RWPE2 (cell line): Measurements from ENCODE around the gene GP9.
"Not testable (repeated sequence)": the region's sequence is repeated elsewhere in the genome, so short reads cannot be mapped to it uniquely, and the experiment has no call there.

ENCODE experiments used
- ATAC-seq: fragments of 200-7000 bp; cut with Tn5 transposase; 3 replicates; pipeline ENCODE4 v1.9.1; 2021; ENCODE audit warnings: low read depth
- DNase-seq: peaks from one replicate; pipeline ENCODE4 v3.0.0-alpha.2; 2020; ENCODE audit warnings: low spot score
- H3K27ac ChIP-seq: fragments of 450-650 bp; 2 replicates; pipeline ENCODE4 v1.5.1; 2017; ENCODE audit warnings: mild to moderate bottlenecking; ENCODE audit not compliant: poor library complexity, severe bottlenecking
- H3K27me3 ChIP-seq: fragments of 250-450 bp; sonication (Bioruptor Pico); 2 replicates; pipeline ENCODE4 v1.5.1; 2021; ENCODE audit warnings: mild to moderate bottlenecking, moderate library complexity; ENCODE audit not compliant: insufficient read depth, poor library complexity, severe bottlenecking
- H3K36me3 ChIP-seq: fragments of 250-450 bp; sonication (Bioruptor Pico); 2 replicates; pipeline ENCODE4 v1.5.1; 2020; ENCODE audit warnings: low read depth, mild to moderate bottlenecking, moderate library complexity
- H3K4me1 ChIP-seq: fragments of 250-450 bp; sonication (Bioruptor Pico); 2 replicates; pipeline ENCODE4 v1.5.1; 2021; ENCODE audit warnings: mild to moderate bottlenecking, moderate library complexity; ENCODE audit not compliant: insufficient read depth, poor library complexity, severe bottlenecking
- H3K4me3 ChIP-seq: fragments of 250-450 bp; sonication (Bioruptor Pico); 2 replicates; pipeline ENCODE4 v1.5.1; 2021; ENCODE audit warnings: mild to moderate bottlenecking, moderate library complexity; ENCODE audit not compliant: severe bottlenecking
- H3K9me3 ChIP-seq: fragments of 250-450 bp; sonication (Bioruptor Pico); 2 replicates; pipeline ENCODE4 v1.5.1; 2021; ENCODE audit warnings: mild to moderate bottlenecking, moderate library complexity; ENCODE audit not compliant: severe bottlenecking
- CTCF ChIP-seq: fragments of 450-650 bp; IDR thresholded peaks from one replicate; pipeline ENCODE4 v1.5.1; 2017; ENCODE audit warnings: mild to moderate bottlenecking, moderate library complexity; ENCODE audit not compliant: poor library complexity, severe bottlenecking

Gene GP9

DNA sequence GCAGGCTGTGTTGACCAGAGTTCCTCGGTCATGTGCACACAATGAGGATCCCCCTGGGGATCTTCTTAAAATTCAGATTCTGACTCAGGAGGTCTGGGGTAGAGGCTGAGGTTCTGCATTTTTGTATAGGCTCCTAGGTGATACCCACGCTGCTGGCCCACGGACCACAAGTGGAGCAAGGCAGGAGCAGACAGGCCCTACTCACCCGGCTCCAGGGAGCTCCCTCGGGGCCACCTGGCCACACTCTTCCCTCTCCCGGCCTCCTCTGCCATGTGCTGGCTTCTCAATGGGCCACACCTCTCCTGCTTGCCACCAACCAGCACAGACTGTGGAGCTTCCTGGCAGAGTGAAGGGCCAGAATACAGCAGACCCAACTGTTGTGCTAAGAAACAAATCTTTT is 23.9 kb downstream of the GP9 start:
- H3K27ac ChIP-seq, result no peak overlapping the region
- H3K36me3 ChIP-seq, result no peaks in the 10 kb centered on the region
- peaks cover 4% of the 10 kb centered on the region for H3K4me1 ChIP-seq
- H3K9me3 ChIP-seq, result no peaks in the 10 kb centered on the region
- no peak for ATAC-seq
- H3K4me3 ChIP-seq, result no peak overlapping the region
- DNase-seq, result no peak
- no peaks in the 10 kb centered on the region for H3K27me3 ChIP-seq
- TF ChIP-seq CTCF, result no peak

DNA sequence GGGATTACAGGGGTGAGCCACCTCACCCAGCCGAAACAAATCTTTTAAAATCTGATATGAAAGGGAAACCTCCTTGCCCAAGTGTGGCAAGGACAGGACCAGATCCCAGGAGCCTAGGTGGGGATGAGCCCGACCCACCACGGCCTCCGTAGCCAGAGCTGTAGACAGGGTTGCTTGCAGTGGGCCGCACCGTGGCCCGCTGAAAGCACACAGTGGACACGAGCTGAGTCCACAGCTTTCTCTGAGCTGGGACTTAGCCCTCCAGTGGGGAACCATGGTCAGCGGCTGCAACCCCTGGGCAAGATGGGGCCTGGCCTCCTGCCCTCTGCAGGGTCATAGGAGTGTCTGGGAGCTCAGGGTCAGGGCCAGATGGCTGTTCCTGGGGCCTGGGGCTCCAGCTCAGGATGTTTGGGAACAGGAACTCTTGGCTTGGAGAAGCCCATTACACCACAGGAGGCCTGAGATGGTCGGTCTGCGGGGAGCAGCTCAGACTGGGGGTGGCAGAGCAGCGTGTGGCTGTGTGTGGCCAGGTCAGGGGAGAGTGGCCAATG is 24.7 kb downstream of the GP9 start:
- Histone ChIP-seq H3K4me3 (no peak overlapping the region), H3K9me3 (no peaks in the 10 kb centered on the region), H3K36me3 (no peaks in the 10 kb centered on the region), H3K4me1 (peaks cover 4% of the 10 kb centered on the region), H3K27ac (no peak overlapping the region), H3K27me3 (no peaks in the 10 kb centered on the region)
- DNase-seq (no peak), ATAC-seq (no peak)
- no peak for TF ChIP-seq CTCF

GRCh38 chr3:129085818-129086217 is 25.2 kb downstream of the GP9 start:
- Histone ChIP-seq H3K36me3 (no peaks in the 10 kb centered on the region), H3K4me1 (peaks cover 4% of the 10 kb centered on the region), H3K9me3 (no peaks in the 10 kb centered on the region), H3K27me3 (no peaks in the 10 kb centered on the region), H3K27ac (no peak overlapping the region), H3K4me3 (no peak overlapping the region)
- no peak for ATAC-seq
- DNase-seq, result no peak
- TF ChIP-seq CTCF, result no peak

- H3K27me3 ChIP-seq, result no peaks in the 10 kb centered on the region
- H3K36me3 ChIP-seq, result peaks cover 3% of the 10 kb centered on the region
- no peaks in the 10 kb centered on the region for H3K9me3 ChIP-seq
- peak; percentile 51; the same call in 2 of the 3 replicates for ATAC-seq
- no peak overlapping the region for H3K4me3 ChIP-seq
- TF ChIP-seq CTCF, result no peak
- peak overlapping the region; percentile 47 for H3K27ac ChIP-seq
- DNase-seq, result no peak
- peaks cover 4% of the 10 kb centered on the region for H3K4me1 ChIP-seq
These were observed 26.6 kb downstream of the GP9 start for GRCh38 chr3:129087138-129087702.

DNA sequence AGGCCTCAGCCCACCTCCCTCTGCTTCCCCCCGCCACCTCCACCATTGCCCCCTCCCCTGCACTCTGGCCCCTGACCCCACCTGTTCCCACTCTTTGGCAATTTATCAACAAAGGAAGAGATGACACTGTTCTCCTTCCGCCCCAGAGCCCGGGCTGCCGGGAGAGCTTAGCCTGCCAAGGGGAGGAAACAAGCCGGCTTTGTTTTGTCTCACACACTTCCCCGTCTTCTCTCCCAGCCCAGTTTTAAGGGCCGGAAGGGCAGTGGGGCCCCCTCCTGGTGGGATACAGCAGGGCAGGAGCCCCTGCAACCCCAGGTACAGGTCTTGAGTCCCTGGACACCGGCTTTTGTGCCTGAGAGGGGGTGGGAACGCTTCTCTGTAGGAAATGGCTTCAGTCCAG is 27.3 kb downstream of the GP9 start:
- not testable (repeated sequence) for H3K4me1 ChIP-seq, H3K27ac ChIP-seq, H3K4me3 ChIP-seq, DNase-seq, H3K9me3 ChIP-seq, H3K36me3 ChIP-seq, H3K27me3 ChIP-seq
- ATAC-seq, result peak; percentile 72

- DNase-seq, H3K27ac ChIP-seq, H3K9me3 ChIP-seq, H3K4me1 ChIP-seq, H3K27me3 ChIP-seq, H3K4me3 ChIP-seq, H3K36me3 ChIP-seq: not testable (repeated sequence)
- peak; percentile 6; the same call in 1 of the 3 replicates for ATAC-seq
These were observed 27.7 kb downstream of the GP9 start for GRCh38 chr3:129088312-129088711.
